ENCODE results near the gene DNAJC10. TPM values are rescaled to one million over a fixed set of nuclear protein-coding genes. Genes with fewer than 3 reads are reported as not detected.

DNAJC10 gene
- total RNA-seq, 1 donor from 2014 or later: 110 TPM

DNA sequence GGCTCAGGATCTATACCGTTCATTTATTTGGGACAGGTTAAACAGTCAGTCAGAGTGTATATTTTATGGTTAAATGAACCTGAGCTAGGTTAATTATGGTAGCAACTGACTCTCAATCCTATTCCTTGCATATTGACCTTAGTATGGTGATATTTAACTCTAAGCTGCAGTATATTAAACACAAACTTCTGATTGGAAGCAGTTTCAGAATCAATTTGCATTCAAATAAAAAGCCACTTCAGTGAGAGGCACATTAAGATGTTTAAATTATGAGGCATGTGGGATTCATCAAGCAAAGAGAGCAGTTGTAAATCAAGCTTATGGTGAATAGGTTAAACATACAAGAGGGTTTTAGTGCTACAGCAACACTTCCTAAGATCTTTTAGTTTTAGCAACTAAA, 110.0 kb downstream of the DNAJC10 start:
- TF ChIP-seq, protein P1, sequence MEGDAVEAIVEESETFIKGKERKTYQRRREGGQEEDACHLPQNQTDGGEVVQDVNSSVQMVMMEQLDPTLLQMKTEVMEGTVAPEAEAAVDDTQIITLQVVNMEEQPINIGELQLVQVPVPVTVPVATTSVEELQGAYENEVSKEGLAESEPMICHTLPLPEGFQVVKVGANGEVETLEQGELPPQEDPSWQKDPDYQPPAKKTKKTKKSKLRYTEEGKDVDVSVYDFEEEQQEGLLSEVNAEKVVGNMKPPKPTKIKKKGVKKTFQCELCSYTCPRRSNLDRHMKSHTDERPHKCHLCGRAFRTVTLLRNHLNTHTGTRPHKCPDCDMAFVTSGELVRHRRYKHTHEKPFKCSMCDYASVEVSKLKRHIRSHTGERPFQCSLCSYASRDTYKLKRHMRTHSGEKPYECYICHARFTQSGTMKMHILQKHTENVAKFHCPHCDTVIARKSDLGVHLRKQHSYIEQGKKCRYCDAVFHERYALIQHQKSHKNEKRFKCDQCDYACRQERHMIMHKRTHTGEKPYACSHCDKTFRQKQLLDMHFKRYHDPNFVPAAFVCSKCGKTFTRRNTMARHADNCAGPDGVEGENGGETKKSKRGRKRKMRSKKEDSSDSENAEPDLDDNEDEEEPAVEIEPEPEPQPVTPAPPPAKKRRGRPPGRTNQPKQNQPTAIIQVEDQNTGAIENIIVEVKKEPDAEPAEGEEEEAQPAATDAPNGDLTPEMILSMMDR (conservative IDR thresholded peaks at IDR 0.05): no peak
- H3K36me3 Mint-ChIP-seq: no peaks in the 10 kb centered on the region
- DNase-seq (ENCODE audit: extremely low spot score, unreplicated experiment): no peak
- no peak overlapping the region for H3K27ac Mint-ChIP-seq
- H3K4me1 Mint-ChIP-seq (ENCODE audit: unreplicated experiment): peaks cover 52% of the 10 kb centered on the region
- H3K4me3 Mint-ChIP-seq: no peak overlapping the region
- H3K27me3 Mint-ChIP-seq: peaks cover 6% of the 10 kb centered on the region
- no peaks in the 10 kb centered on the region for H3K9me3 Mint-ChIP-seq

DNA sequence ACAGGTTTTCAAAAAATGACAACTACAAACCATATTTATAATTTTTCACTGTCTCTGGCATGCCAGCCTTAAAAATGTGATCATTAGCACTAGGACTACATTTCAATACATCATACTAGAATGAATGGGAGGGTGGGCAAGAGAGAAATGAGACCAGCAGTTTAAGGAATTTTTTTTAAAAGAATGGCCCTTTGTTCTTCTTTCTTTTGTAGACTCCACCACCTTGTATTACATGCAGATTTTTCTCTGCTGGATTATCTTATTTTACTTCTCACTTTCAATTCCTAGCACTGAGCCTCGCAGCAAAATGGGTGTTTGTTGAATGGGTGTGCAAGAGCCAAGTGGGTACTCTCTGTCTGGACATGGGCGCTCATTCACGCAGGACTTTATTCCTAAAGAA, 110.4 kb downstream of the DNAJC10 start:
- TF ChIP-seq, protein P1 (conservative IDR thresholded peaks at IDR 0.05): no peak
- no peak for DNase-seq (ENCODE audit: extremely low spot score, unreplicated experiment)

DNA sequence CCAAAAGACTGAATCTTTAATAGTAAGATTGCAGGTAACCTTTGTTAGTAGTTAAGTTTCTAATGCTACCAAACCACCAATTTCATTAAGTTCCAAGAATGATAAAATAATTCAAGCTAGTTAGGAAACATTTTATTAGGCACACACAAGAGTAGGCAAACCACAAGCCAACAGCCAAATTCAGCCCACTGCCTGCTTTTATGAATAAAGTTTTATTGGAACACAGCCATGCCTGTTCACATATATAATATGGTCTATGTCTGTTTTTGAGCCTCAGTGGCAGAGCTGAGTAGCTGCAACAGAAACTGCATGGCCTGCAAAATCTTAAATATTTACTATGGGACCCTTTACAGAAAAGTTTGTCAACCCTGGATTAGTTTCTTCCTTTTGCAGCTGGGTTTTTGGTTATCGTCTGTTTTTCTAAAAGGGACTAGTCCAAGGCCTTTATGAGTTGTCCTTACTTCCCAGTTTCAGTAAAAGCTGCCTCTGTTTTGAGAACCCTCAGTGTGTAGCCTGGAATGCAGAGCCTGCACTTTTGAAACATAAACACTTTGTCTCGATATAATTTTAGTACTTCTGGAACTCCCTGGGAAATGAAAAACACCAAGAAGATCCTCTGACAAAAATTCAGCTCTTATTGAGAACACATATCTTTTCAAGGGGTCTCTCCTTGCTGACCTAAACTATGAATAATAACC, 111.3 kb downstream of the DNAJC10 start:
- DNase-seq (ENCODE audit: extremely low spot score, unreplicated experiment): no peak
- Mint-ChIP-seq H3K27me3 (peaks cover 6% of the 10 kb centered on the region), H3K4me3 (no peak overlapping the region), H3K27ac (no peak overlapping the region), H3K9me3 (no peaks in the 10 kb centered on the region), H3K4me1 (ENCODE audit: unreplicated experiment) (peaks cover 50% of the 10 kb centered on the region), H3K36me3 (no peaks in the 10 kb centered on the region)
- TF ChIP-seq, protein P1 (conservative IDR thresholded peaks at IDR 0.05): no peak

More for the DNA sequence above, 110.4 kb downstream of the DNAJC10 start:
- Mint-ChIP-seq H3K27ac (no peak overlapping the region), H3K9me3 (no peaks in the 10 kb centered on the region), H3K27me3 (peaks cover 6% of the 10 kb centered on the region), H3K4me3 (no peak overlapping the region), H3K36me3 (no peaks in the 10 kb centered on the region), H3K4me1 (ENCODE audit: unreplicated experiment) (peaks cover 52% of the 10 kb centered on the region)

DNA sequence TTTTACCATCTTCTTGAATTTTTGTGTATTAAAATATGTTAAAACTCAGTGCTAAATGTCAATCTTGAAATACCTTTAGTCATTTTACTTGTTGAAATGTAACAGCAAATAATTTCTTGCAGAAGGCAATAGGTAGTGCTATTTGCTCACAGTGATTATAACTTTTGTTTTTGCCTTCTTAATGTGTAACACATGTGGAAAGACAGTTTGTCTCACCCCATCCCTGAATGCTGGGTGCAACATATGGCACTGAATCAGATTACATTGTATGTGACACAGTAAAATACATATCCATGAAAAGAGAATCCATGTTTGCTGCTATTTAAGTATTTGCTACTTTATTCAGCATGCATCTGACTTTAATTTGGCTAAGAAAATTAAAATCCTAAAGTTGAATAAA, 115.0 kb downstream of the DNAJC10 start:
- no peaks in the 10 kb centered on the region for H3K9me3 Mint-ChIP-seq
- peaks cover 40% of the 10 kb centered on the region for H3K4me1 Mint-ChIP-seq (ENCODE audit: unreplicated experiment)

DNA sequence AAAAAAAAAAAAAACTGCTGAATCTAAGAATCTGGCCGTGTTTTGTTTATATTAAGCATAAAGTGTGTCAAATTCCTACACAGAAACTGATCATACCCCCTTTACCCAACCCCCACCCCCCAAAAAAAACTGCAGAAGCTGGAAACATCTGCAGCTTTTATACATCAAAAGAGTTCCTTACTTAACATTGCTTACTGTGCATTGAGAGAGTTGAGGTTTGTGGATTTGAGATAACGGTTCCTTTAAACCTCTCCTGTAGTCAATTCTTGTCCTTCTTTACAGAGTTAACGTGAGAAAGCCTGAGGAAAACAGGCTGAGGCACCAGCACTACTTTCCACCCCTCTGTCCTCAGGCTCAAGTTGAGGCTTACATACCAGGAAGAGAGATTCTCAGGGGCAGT, 115.9 kb downstream of the DNAJC10 start:
- DNase-seq (ENCODE audit: extremely low spot score, unreplicated experiment): no peak
- peaks cover 3% of the 10 kb centered on the region for H3K27me3 Mint-ChIP-seq
- no peaks in the 10 kb centered on the region for H3K9me3 Mint-ChIP-seq
- H3K4me3 Mint-ChIP-seq: no peak overlapping the region
- H3K36me3 Mint-ChIP-seq: no peaks in the 10 kb centered on the region
- H3K27ac Mint-ChIP-seq: no peak overlapping the region
- H3K4me1 Mint-ChIP-seq (ENCODE audit: unreplicated experiment): peaks cover 37% of the 10 kb centered on the region
- TF ChIP-seq, protein P1 (conservative IDR thresholded peaks at IDR 0.05): no peak

More for the DNA sequence above, 115.0 kb downstream of the DNAJC10 start:
- Mint-ChIP-seq H3K27me3 (peaks cover 3% of the 10 kb centered on the region), H3K4me3 (no peak overlapping the region), H3K27ac (no peak overlapping the region), H3K36me3 (no peaks in the 10 kb centered on the region)
- DNase-seq (ENCODE audit: extremely low spot score, unreplicated experiment): no peak
- TF ChIP-seq, protein P1 (conservative IDR thresholded peaks at IDR 0.05): no peak

Data from type B pancreatic cell (in vitro differentiated cells).